Common myeloid progenitor, CD34-positive (primary cell): ENCODE measurements around the gene ANGPTL2.

Source experiments
- CTCF ChIA-PET: fragments of 350-600 bp; sonication (Branson Sonifier 250); formaldehyde crosslinking; loops from one replicate; lab custom pipeline; 2021; ENCODE audit warnings: antibody characterized with exemption; lab: Charles Lee
- POLR2A ChIA-PET: fragments of 350-600 bp; sonication (Branson Sonifier 250); formaldehyde crosslinking; loops from one replicate; lab custom pipeline; 2021; ENCODE audit warnings: antibody characterized with exemption; lab: Charles Lee
- DNase-seq, 3 donors: peaks; one replicate each; pipeline versions ENCODE4 v3.0.0 to v3.0.0-alpha.2; 2013
- H3K27ac ChIP-seq, 2 experiments: 1 replicate in 1 of 2; 2 replicates in 1 of 2; pipeline ENCODE4 v1.7.0; 2013; ENCODE audit warnings: inconsistent platforms in 2 of 2, low read length in 2 of 2, mild to moderate bottlenecking in 2 of 2, low read depth in 1 of 2, moderate library complexity in 1 of 2; ENCODE audit not compliant: severe bottlenecking in 2 of 2, insufficient read depth in 1 of 2, poor library complexity in 1 of 2
- H3K27me3 ChIP-seq, 5 experiments: replicated peaks in 2 of 5; 1 replicate in 3 of 5; 2 replicates in 2 of 5; pipeline versions ENCODE4 v1.6.1 to v1.7.0; 2013; ENCODE audit warnings: low read length in 4 of 5, mild to moderate bottlenecking in 2 of 5, moderate library complexity in 2 of 5, inconsistent platforms in 1 of 5; ENCODE audit not compliant: insufficient read depth in 5 of 5, control insufficient read depth in 4 of 5
- H3K36me3 ChIP-seq, 4 experiments: 1 replicate in 2 of 4; 2 replicates in 2 of 4; pipeline versions ENCODE4 v1.6.1 to v1.7.0; 2013; ENCODE audit warnings: low read length in 3 of 4, control low read depth in 1 of 4, mild to moderate bottlenecking in 1 of 4; ENCODE audit not compliant: control insufficient read depth in 4 of 4, insufficient read depth in 4 of 4
- H3K4me1 ChIP-seq, 4 experiments: 1 replicate in 3 of 4; 2 replicates in 1 of 4; pipeline versions ENCODE4 v1.6.1 to v1.7.1; 2013; ENCODE audit warnings: low read length in 3 of 4, mild to moderate bottlenecking in 3 of 4, control low read depth in 1 of 4, inconsistent platforms in 1 of 4, moderate library complexity in 1 of 4; ENCODE audit not compliant: control insufficient read depth in 4 of 4, insufficient read depth in 4 of 4; ENCODE audit errors: control extremely low read depth in 1 of 4
- H3K4me3 ChIP-seq, 7 experiments: 1 replicate in 4 of 7; 2 replicates in 3 of 7; pipeline versions ENCODE4 v1.5.1 to v1.7.0; 2013; ENCODE audit warnings: mild to moderate bottlenecking in 7 of 7, low read length in 6 of 7, moderate library complexity in 6 of 7, inconsistent platforms in 2 of 7, low read depth in 2 of 7, control low read depth in 1 of 7; ENCODE audit not compliant: insufficient read depth in 4 of 7, control insufficient read depth in 1 of 7; ENCODE audit errors: extremely low read depth in 1 of 7
- H3K9me3 ChIP-seq, 5 experiments: 1 replicate in 4 of 5; 2 replicates in 1 of 5; pipeline versions ENCODE4 v1.6.1 to v1.7.1; 2013; ENCODE audit warnings: low read length in 4 of 5, mild to moderate bottlenecking in 2 of 5, inconsistent platforms in 1 of 5, low read depth in 1 of 5, moderate library complexity in 1 of 5; ENCODE audit not compliant: control insufficient read depth in 4 of 5, insufficient read depth in 2 of 5; ENCODE audit errors: control extremely low read depth in 1 of 5
- WGBS: methylation state at CpG from one replicate; pipeline ENCODE4 v1.1.5; 2013; ENCODE audit not compliant: insufficient coverage; 5-methylcytosine and 5-hydroxymethylcytosine counted together

ANGPTL2 gene

DNA sequence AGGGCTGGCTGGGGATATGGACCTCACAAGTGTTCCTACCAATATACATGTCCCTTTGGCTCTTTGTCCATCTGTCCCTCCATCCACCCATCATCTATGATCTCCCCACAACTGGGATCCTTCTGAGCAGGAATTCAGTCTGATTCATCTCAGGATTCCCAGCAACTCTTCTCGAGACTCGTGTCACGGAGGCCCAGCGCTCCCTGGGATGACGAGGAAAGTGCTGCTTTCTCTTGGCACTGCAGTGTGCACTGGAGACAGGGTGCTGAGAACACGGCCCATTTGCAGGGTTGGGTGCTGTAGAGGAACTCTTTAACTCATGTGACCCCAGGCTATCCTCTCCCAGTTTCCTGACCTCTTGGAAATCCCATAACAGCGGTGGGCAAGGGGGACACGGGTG is 72.9 kb downstream of the ANGPTL2 start:
- Histone ChIP-seq H3K4me1 (peaks cover 0 to 24% (median 14%) of the 10 kb centered on the region in 4 experiments), H3K27ac (no peak overlapping the region), H3K4me3 (no peak overlapping the region), H3K9me3 (no peaks in the 10 kb centered on the region), H3K36me3 (no peaks in the 10 kb centered on the region), H3K27me3 (no peaks in the 10 kb centered on the region)
- no peak for DNase-seq
- 98% methylated on average over 5 of the region's 8 CpGs for WGBS
- POLR2A ChIA-PET: no interaction called here
- CTCF ChIA-PET: no interaction called here

GRCh38 chr9:127049044-127049443 is 73.4 kb downstream of the ANGPTL2 start:
- H3K27ac ChIP-seq: peak overlapping the region in 1 of 2 experiments; percentile 5
- 0% methylated on average over 2 of the region's 4 CpGs for WGBS
- POLR2A ChIA-PET: no interaction called here

GRCh38 chr9:127047971-127048370 is 74.5 kb downstream of the ANGPTL2 start:
- Histone ChIP-seq H3K9me3 (no peaks in the 10 kb centered on the region), H3K36me3 (no peaks in the 10 kb centered on the region), H3K27ac (no peak overlapping the region), H3K4me1 (peaks cover 0 to 24% (median 14%) of the 10 kb centered on the region in 4 experiments), H3K27me3 (no peaks in the 10 kb centered on the region), H3K4me3 (no peak overlapping the region)
- WGBS: 91% methylated on average over 2 of the region's 3 CpGs
- POLR2A ChIA-PET: no interaction called here
- CTCF ChIA-PET: no interaction called here
- DNase-seq: no peak

More at GRCh38 chr9:127049044-127049443, 73.4 kb downstream of the ANGPTL2 start:
- Histone ChIP-seq H3K9me3 (no peaks in the 10 kb centered on the region), H3K36me3 (no peaks in the 10 kb centered on the region), H3K27me3 (no peaks in the 10 kb centered on the region), H3K4me3 (peak overlapping the region in 3 of 7 experiments; percentile 13 to 52 (median 20)), H3K4me1 (peaks cover 0 to 24% (median 14%) of the 10 kb centered on the region in 4 experiments)
- CTCF ChIA-PET: no interaction called here
- peak; percentile 60 to 82 (median 74) for DNase-seq

GRCh38 chr9:127045148-127045547 is 77.3 kb downstream of the ANGPTL2 start:
- CTCF ChIA-PET: no interaction called here
- no peak overlapping the region for H3K4me3 ChIP-seq
- WGBS: no CpG with 5 or more reads among the region's 1 CpG
- no peaks in the 10 kb centered on the region for H3K36me3 ChIP-seq
- POLR2A ChIA-PET: no interaction called here
- no peak overlapping the region for H3K27ac ChIP-seq
- no peak for DNase-seq
- no peaks in the 10 kb centered on the region for H3K27me3 ChIP-seq
- no peaks in the 10 kb centered on the region for H3K9me3 ChIP-seq
- peaks cover 0 to 19% (median 11%) of the 10 kb centered on the region in 4 experiments for H3K4me1 ChIP-seq

DNA sequence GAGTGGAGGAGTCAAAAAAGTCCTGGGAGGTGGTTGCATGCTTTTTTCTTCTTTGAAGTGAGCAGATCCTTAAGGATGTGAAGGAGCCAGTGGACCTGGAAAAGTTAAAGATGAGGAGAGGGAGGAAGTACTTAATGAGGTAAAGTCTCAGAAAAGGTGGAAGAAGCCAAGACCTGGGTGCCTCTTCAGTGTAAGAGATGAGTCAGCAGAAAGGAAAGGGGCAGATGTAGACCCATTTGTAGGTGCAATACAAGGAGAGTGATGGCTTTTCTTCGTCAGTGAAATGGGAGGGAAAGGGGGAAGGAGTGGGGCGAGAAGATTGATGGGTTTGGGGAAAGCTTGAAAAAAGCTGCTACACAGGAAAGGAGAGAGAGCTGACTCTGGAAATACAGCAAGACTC is 82.9 kb downstream of the ANGPTL2 start:
- Histone ChIP-seq H3K9me3 (no peaks in the 10 kb centered on the region), H3K36me3 (no peaks in the 10 kb centered on the region), H3K4me3 (no peak overlapping the region), H3K27me3 (no peaks in the 10 kb centered on the region), H3K27ac (no peak overlapping the region), H3K4me1 (no peaks in the 10 kb centered on the region)
- no peak for DNase-seq
- WGBS: 100% methylated on average over 2 of the region's 2 CpGs
- CTCF ChIA-PET: interaction anchor here (1.1 kb wide), 1 partner anchor 16 kb away, joined by 3 read pairs; no protein-coding TSS in a partner anchor
- POLR2A ChIA-PET: no interaction called here

GRCh38 chr9:127038531-127038930 is 83.9 kb downstream of the ANGPTL2 start:
- ChIA-PET CTCF (interaction anchor here (0.9 kb wide), 1 partner anchor 16 kb away, joined by 3 read pairs; no protein-coding TSS in a partner anchor), POLR2A (no interaction called here)
- DNase-seq: no peak
- no peaks in the 10 kb centered on the region for H3K9me3 ChIP-seq
- no peaks in the 10 kb centered on the region for H3K36me3 ChIP-seq
- no peak overlapping the region for H3K4me3 ChIP-seq
- WGBS: 100% methylated on average over 4 of the region's 5 CpGs
- H3K27ac ChIP-seq: no peak overlapping the region
- H3K27me3 ChIP-seq: no peaks in the 10 kb centered on the region
- H3K4me1 ChIP-seq: no peaks in the 10 kb centered on the region
